Fibroblast of lung (primary cell): ENCODE measurements around the gene MSANTD1. TPM values are rescaled to one million over a fixed set of nuclear protein-coding genes. Genes with fewer than 3 reads are reported as not detected.

Experiments used
- DNase-seq, 2 donors: peaks; one replicate each; pipeline versions ENCODE4 v3.0.0 to v3.0.0-alpha.2; 2010; ENCODE audit warnings: low read depth in 2 of 2
- H2AFZ ChIP-seq: 2 replicates; pipeline ENCODE4 v1.5.1; 2012; ENCODE audit warnings: low read length, control low read depth, inconsistent platforms
- H3K27ac ChIP-seq: 2 replicates; pipeline ENCODE4 v1.5.1; 2011; ENCODE audit warnings: low read length, control low read depth; ENCODE audit not compliant: insufficient read depth
- H3K27me3 ChIP-seq: 2 replicates; pipeline ENCODE4 v1.5.1; 2011; ENCODE audit warnings: mild to moderate bottlenecking, low read length; ENCODE audit not compliant: control insufficient read depth, insufficient read depth
- H3K36me3 ChIP-seq: 2 replicates; pipeline ENCODE4 v1.5.1; 2011; ENCODE audit warnings: low read length; ENCODE audit not compliant: control insufficient read depth, insufficient read depth
- H3K4me1 ChIP-seq: 2 replicates; pipeline ENCODE4 v1.5.1; 2011; ENCODE audit warnings: low read length; ENCODE audit not compliant: control insufficient read depth, insufficient read depth; ENCODE audit errors: extremely low read depth
- H3K4me2 ChIP-seq: 2 replicates; pipeline ENCODE4 v1.5.1; 2011; ENCODE audit warnings: low read length, control low read depth; ENCODE audit not compliant: insufficient read depth; ENCODE audit errors: extremely low read depth
- H3K4me3 ChIP-seq, 4 experiments: fragments of 200-600 bp in 1 of 4; sonication (generic) in 1 of 4; replicated peaks in 1 of 4; 2 replicates each; pipeline ENCODE4 v1.5.1; 2011 to 2016; ENCODE audit warnings: low read length in 4 of 4, low read depth in 3 of 4, mild to moderate bottlenecking in 3 of 4, control low read depth in 2 of 4, inconsistent platforms in 1 of 4, mixed read lengths in 1 of 4; ENCODE audit not compliant: insufficient read depth in 1 of 4; ENCODE audit errors: control extremely low read depth in 1 of 4
- H3K79me2 ChIP-seq: 2 replicates; pipeline ENCODE4 v1.5.1; 2012; ENCODE audit warnings: mild to moderate bottlenecking, low read length, inconsistent platforms; ENCODE audit not compliant: control insufficient read depth, insufficient read depth
- H3K9ac ChIP-seq: 2 replicates; pipeline ENCODE4 v1.5.1; 2011; ENCODE audit warnings: mild to moderate bottlenecking, low read length, control low read depth; ENCODE audit not compliant: insufficient read depth
- H3K9me3 ChIP-seq: 2 replicates; pipeline ENCODE4 v1.5.1; 2012; ENCODE audit warnings: low read depth, low read length; ENCODE audit not compliant: control insufficient read depth, insufficient read depth
- H4K20me1 ChIP-seq: 2 replicates; pipeline ENCODE4 v1.5.1; 2011; ENCODE audit warnings: low read length; ENCODE audit not compliant: control insufficient read depth, insufficient read depth; ENCODE audit errors: extremely low read depth
- CTCF ChIP-seq, 2 donors: IDR thresholded peaks in 1 of 2; conservative IDR thresholded peaks in 1 of 2; 1 replicate in 1 of 2; 2 replicates in 1 of 2; pipeline ENCODE4 v1.5.1; 2011 to 2012; ENCODE audit warnings: low read length in 2 of 2, control low read depth in 1 of 2, inconsistent platforms in 1 of 2, low read depth in 1 of 2, mild to moderate bottlenecking in 1 of 2
- EZH2 ChIP-seq: IDR thresholded peaks from 2 replicates; pipeline ENCODE4 v1.5.1; 2012; ENCODE audit warnings: low read length, control low read depth, mild to moderate bottlenecking; ENCODE audit errors: missing control alignments
- polyA plus RNA-seq, 2 donors: library from polyadenylated mRNA; depleted of rRNA in 1 of 2; stranded (reverse) in 1 of 2; unstranded in 1 of 2; fragments of >200 nt; gene quantifications; 2 replicates each; pipeline ENCODE4 v1.2.1, GENCODE V29; 2011 to 2012; ENCODE audit warnings: missing spikeins in 1 of 2
- total RNA-seq: library from RNA; depleted of rRNA; stranded (reverse); fragments of >200 nt; gene quantifications from 2 replicates; pipeline ENCODE4 v1.2.1, GENCODE V29; 2014

Gene MSANTD1
- total and polyA plus RNA-seq, 2 donors (not counting 1 experiment from before 2014, with no cell fraction given), result 0.50 TPM; not detected in 1

DNA sequence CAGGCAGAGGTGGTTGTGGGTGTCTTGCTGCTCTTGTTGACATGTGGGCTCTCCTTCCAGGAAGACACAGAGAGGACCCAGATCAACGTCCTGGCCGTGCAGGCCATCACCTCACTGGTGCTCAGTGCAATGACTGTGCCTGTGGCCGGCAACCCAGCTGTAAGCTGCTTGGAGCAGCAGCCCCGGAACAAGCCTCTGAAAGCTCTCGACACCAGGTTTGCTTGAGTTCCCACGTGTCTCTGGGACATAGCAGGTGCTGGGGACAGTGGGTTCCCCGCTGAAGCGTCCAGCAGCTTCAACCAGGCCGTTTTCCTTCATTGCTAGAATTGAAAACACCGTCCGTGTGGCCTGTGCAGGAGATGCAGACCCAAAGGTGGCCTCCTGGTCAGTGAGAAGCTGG is 25.6 kb upstream of the MSANTD1 start:
- Histone ChIP-seq H3K36me3 (peaks cover 18% of the 10 kb centered on the region), H3K27ac (no peak overlapping the region), H3K79me2 (no peaks in the 10 kb centered on the region), H4K20me1 (no peaks in the 10 kb centered on the region), H3K9ac (no peak overlapping the region), H3K27me3 (no peaks in the 10 kb centered on the region), H3K9me3 (no peaks in the 10 kb centered on the region), H3K4me1 (no peaks in the 10 kb centered on the region), H2AFZ (no peak overlapping the region), H3K4me2 (no peak overlapping the region), H3K4me3 (no peak overlapping the region)
- DNase-seq, result no peak
- TF ChIP-seq CTCF (conservative IDR thresholded peaks at IDR 0.05 in 1 of 2, IDR thresholded peaks at IDR 0.05 in 1 of 2; ENCODE audit: low read depth in 1 of 2, low read length in 2 of 2) (no peak), EZH2 (no peak)

- Histone ChIP-seq H2AFZ (no peak overlapping the region), H3K36me3 (peaks cover 22% of the 10 kb centered on the region), H3K27ac (no peak overlapping the region), H3K4me1 (no peaks in the 10 kb centered on the region), H3K4me2 (no peak overlapping the region), H3K9ac (no peak overlapping the region), H4K20me1 (no peaks in the 10 kb centered on the region), H3K4me3 (no peak overlapping the region), H3K9me3 (no peaks in the 10 kb centered on the region), H3K27me3 (no peaks in the 10 kb centered on the region), H3K79me2 (no peaks in the 10 kb centered on the region)
- DNase-seq, result no peak
- no peak for TF ChIP-seq EZH2
- no peak for TF ChIP-seq CTCF (conservative IDR thresholded peaks at IDR 0.05 in 1 of 2, IDR thresholded peaks at IDR 0.05 in 1 of 2; ENCODE audit: low read depth in 1 of 2, low read length in 2 of 2)
Measured at GRCh38 chr4:3223956-3224748, 24.8 kb upstream of the MSANTD1 start.

DNA sequence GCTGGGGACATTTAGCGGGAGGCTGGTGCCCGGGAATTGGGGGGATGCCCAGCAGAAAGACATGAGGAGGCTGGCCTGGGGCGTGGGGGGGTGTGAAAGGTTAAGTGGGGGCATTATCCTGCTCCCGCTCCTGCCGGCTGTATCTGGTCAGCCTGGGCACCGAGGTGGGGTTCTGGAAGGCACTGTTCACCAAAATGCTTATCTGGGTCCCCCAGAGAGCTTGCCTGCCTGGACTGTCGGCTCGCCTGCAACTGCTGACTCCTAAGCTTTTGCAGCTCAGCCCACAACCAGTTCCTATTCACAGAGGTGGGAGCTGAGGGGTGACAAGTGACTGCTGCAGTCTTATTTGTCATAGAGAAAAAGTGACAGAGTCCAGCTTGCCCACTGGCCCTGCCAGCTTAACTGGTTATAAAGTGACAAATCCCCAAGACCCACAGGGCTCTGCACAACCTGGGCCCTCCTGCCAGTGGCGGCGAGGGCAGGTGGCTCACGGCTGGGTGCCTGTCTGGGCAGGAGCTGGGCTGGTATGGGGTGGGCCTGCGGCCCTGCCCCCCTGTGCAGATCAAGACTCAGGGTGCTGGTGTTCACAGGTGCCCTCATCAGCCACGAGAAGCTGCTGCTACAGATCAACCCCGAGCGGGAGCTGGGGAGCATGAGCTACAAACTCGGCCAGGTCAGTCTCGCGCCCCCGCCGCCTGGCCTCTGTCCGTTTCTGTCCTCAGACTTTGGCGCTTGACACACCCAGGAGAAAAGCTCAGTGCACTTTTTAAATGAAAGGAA is 23.7 kb upstream of the MSANTD1 start:
- peaks cover 29% of the 10 kb centered on the region for H3K36me3 ChIP-seq
- no peak overlapping the region for H3K27ac ChIP-seq
- no peaks in the 10 kb centered on the region for H3K79me2 ChIP-seq
- no peaks in the 10 kb centered on the region for H3K9me3 ChIP-seq
- TF ChIP-seq EZH2 (no peak), CTCF (conservative IDR thresholded peaks at IDR 0.05 in 1 of 2, IDR thresholded peaks at IDR 0.05 in 1 of 2; ENCODE audit: low read depth in 1 of 2, low read length in 2 of 2) (no peak)
- no peak for DNase-seq
- H2AFZ ChIP-seq, result no peak overlapping the region
- no peak overlapping the region for H3K4me3 ChIP-seq
- H4K20me1 ChIP-seq, result no peaks in the 10 kb centered on the region
- H3K4me1 ChIP-seq, result no peaks in the 10 kb centered on the region
- H3K9ac ChIP-seq, result no peak overlapping the region
- no peaks in the 10 kb centered on the region for H3K27me3 ChIP-seq
- no peak overlapping the region for H3K4me2 ChIP-seq
